OCI-LY7 (cell line): Measurements from ENCODE around the gene AGER.
A peak's percentile ranks its signal among the peaks of the same experiment; 100 is the strongest.

Experiments
- EZH2phosphoT487 ChIP-seq: fragments of 200-600 bp; sonication (generic); IDR thresholded peaks from 2 replicates; pipeline ENCODE4 v1.6.1; 2018; ENCODE audit warnings: low read depth, borderline replicate concordance, mild to moderate bottlenecking, mixed run types, antibody characterized with exemption, low read length, moderate library complexity, mixed read lengths
- TF ChIP-seq, protein P1 (sequence below): fragments of 200-600 bp; sonication (generic); conservative IDR thresholded peaks from 2 replicates; pipeline ENCODE4 v1.5.1; 2014; ENCODE audit warnings: mild to moderate bottlenecking, antibody characterized with exemption, low read length, moderate library complexity, mixed read lengths

DNA sequence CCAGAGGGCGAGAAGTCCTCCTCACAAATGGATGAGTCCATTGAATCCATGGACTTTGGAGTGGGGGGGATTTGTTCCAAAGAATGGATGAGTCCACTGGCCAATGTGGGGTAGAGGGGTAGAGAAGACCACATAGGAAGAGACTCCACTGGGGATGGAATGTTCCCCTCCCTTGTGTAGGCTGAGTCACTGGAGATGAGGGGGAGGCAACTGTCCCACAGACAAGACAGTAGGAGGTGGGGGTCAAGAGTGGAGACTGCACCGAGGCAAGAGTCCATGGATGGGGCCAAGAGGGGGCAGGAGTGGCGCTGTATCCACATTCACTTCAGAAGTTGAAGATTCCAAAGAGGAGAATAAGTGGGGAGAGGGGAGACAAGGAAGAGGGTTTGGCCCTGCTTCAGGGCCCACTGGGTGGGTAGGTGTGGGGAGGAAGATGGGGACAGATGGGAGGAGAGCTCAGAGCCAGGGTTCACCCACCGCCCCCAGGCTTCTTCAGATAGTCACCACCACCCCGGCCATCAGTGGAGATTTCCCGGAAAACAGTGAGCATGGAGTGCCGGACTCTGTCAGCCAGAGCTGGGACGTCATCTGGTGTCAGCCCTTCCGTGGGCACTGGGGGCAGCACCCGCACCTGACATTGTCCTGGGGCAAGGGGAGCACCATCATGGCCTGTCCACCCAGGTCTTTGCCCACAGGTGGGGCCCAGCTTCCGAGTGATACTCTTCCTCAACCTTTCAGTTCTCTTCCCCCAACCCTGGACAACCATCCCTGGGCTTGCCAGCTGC is 15.1 kb downstream of the AGER start:
- TF ChIP-seq, protein P1, sequence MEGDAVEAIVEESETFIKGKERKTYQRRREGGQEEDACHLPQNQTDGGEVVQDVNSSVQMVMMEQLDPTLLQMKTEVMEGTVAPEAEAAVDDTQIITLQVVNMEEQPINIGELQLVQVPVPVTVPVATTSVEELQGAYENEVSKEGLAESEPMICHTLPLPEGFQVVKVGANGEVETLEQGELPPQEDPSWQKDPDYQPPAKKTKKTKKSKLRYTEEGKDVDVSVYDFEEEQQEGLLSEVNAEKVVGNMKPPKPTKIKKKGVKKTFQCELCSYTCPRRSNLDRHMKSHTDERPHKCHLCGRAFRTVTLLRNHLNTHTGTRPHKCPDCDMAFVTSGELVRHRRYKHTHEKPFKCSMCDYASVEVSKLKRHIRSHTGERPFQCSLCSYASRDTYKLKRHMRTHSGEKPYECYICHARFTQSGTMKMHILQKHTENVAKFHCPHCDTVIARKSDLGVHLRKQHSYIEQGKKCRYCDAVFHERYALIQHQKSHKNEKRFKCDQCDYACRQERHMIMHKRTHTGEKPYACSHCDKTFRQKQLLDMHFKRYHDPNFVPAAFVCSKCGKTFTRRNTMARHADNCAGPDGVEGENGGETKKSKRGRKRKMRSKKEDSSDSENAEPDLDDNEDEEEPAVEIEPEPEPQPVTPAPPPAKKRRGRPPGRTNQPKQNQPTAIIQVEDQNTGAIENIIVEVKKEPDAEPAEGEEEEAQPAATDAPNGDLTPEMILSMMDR: 0 out of 2 replicates have a peak, but pooled peaks have one; percentile 31
- TF ChIP-seq EZH2phosphoT487: no peak
